ENCODE results near the gene ZNRF3.
"Not testable (repeated sequence)": the region's sequence is repeated elsewhere in the genome, so short reads cannot be mapped to it uniquely, and the experiment has no call there.

ZNRF3 gene

GRCh38 chr22:29073618-29074275 is 190.4 kb downstream of the ZNRF3 start:
- no peak for DNase-seq

DNA sequence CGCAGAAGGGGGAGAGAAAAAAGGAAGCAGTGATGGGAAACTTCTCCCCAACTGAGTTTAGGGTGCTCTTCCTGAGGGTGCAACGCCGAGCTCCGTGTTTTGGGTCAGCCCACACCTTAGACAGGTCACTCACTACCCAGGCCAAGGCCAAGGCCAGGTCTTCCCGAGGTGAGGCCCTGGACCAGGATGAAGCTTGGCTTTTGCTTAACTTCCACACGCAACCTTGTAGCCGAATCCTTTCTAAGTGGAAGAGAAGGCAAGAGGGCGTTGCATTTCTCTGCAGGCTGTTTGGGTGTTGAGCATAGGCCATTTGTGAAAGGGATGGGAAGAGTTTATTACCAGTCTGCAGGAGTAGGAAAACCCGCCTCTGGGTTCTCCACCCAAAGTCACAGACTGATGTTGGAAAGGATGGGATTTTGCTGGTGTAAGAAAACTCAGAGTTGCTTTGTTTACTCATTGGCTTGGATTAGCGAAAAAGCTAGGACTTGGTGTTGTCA is 191.0 kb downstream of the ZNRF3 start:
- no peak for DNase-seq

DNA sequence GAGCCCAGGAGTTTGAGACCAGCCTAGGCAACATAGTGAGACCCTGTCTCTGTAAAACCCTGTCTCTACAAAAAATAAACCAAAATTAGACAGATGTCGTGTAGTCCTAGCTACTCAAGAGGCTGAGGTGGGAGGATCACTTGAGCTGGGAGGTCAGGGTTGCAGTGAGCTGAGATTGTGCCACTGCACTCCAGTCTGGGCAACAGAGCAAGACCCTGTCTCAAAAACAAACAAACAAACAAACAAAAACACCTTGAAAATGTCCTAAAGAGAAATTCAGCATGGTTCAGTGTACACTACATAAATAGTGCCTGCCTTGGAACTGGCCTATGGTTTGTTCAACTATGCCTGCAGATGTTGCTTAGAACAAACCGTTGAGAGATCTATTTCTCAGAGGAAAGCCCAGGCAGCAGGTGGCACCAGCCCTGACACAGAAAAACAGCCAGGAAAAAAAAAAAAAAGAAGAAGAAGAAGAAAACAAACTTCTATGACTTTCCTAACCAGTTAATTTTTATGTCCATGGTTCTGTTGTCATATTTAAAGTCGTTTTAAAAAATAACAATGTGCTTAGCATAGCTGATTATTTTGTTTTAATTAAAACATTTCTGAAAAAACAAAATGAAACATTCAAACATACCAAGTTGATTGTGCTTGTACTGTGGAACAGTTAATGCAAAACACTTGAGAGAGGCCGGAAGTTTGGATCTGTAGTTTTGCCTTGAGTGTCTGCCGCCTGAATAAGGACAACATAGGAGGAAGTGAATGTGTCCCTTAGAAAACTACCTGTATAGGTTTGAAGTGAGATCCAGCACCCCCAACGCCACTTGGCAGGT is 194.9 kb downstream of the ZNRF3 start:
- DNase-seq: no peak

GRCh38 chr22:29078869-29079207 is 195.5 kb downstream of the ZNRF3 start:
- DNase-seq: no peak

GRCh38 chr22:29079218-29079901 is 196.0 kb downstream of the ZNRF3 start:
- no peak for DNase-seq

DNA sequence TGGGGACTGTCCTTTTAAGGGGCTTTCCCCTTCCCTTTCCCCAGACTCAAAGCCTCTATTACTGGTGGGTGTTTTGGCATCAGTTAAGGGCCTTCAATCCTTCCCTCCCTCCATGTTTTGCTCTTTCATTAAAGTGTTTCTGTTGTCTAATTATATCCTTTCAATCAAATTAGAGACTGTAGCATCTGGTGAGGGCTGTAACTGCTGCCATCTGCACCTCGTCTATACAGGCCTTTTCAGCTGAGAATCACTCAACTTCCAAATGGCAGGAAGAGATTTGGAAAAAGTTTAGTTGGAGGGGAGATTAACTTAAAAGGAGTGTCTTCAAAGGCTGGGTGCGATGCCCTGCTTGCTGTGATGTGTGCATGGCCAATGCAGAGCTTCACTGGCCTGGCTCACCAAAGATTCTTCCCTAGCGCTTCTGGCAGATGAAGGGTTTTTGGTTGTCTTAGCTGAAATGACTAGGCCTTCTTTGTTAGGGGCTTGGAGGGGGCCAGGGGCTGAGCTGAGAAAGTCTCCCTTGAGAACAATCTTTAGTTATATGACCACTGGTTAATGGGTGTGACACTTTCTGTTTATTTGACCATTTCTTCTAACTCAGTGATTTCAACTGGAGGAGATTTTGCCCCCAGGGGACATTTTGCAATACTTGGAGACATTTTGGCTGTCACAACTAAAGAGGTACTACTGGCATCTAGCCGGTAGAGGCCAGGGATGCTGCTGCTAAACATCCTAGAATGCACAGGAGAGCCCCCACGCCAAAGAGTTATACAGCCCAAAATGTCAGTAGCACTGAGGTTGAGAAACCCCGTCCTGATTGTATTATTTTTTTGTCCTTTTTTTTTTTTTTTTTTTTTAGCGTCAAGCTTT is 197.0 kb downstream of the ZNRF3 start:
- DNase-seq: no peak

DNA sequence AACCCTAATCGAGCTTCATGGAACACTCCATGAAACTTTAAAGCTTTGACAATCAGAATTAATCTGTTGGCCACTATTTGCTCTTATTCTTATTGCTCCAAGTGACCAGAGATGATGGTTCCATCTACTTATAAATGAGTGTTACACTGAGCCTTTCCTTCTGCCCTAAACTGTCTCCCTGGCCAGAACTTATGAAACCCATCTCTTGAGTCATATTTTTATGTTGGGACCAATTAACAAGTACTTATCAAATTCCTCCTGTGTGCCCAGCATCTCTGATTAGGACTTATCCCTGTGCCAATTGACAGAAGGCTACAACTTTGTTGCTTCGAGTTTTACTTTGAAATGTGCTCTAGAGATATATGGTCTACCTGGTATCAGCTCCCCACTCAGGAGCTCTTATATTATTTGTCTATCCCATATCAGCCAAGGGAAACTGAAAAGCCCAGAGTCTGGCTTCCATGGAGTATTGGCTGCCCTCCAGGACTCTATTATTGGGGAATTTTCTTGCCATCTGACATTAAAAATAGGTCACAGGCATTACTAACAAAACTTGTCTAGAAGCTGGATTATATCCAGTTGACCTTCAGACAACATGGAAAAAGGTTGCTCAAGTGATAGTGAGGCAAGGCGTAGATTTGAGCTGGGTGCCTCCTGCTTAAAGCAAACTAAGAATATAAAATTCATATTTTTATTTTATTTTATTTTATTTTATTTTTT is 198.3 kb downstream of the ZNRF3 start:
- DNase-seq: no peak

GRCh38 chr22:29082826-29083545 is 199.6 kb downstream of the ZNRF3 start:
- no peak for DNase-seq

GRCh38 chr22:29083576-29083932 is 200.2 kb downstream of the ZNRF3 start:
- DNase-seq: not testable (repeated sequence)

DNA sequence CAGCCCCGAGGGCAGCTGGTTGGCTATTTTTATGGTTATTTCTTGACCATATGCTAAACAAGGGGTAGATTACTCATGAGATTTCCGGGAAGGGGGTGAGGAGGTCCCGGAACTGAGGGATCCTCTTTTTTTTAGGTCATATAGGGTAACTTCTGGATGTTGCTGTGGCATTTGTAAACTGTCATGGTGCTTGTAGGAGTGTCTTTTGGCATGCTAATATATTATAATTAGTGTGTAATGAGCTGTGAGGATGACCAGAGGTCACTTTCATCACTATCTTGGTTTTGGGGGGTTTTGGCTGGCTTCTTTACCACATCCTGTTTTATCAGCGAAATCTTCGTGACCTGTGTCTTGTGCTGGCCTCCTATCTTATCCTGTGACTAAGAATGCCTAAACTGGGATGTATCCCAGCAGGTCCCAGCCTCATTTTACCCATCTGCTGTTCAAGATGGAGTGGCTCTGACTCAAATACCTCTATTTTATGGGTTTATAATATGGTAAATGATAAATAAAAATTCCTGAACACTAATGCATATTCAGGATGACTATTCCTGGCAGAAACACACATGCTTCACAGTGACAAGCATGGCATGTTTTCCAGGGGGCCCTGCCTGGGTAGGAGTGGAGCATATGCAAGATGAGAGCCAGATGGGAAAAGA is 200.7 kb downstream of the ZNRF3 start:
- DNase-seq: no peak

GRCh38 chr22:29087012-29087411 is 203.6 kb downstream of the ZNRF3 start:
- DNase-seq: no peak

DNA sequence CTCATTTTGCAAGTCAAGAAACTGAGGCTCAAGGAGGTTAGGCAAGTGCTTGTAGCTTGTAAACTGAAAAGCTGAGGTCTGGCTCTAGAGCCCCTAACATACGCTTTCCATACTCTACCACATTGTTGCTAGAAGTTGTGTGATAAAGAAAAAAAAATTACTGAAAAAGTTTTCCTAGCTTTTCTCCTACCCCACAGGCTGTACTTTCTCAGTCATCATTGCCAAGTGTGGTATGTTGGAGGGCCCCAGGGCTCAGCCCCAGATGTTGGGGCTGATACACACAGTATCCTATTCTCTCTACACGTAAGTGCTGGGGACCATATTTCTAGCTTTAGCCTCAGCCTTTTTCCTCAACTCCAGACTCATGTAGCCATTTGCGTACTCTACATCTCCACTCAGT is 205.4 kb downstream of the ZNRF3 start:
- no peak for DNase-seq

GRCh38 chr22:29089507-29089906 is 206.1 kb downstream of the ZNRF3 start:
- DNase-seq: no peak

DNA sequence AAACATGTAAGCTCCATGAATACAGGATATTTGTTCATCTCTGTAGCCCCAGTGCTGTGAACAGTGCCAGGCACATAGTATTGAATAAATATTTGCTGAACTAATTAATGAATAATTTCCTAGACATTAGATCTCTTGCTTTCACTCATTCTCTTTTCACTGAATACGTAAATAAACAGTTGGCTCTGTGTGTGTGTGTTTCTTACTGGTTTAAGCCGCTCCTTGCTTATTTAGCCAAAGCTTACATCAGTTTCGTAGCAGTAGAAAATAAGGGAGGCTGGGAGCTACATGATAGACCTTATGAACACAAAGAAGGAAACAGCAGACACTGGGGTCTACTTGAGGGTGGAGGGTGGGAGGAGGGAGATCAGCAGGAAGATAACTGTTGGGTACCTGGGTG is 206.7 kb downstream of the ZNRF3 start:
- no peak for DNase-seq

GRCh38 chr22:29092243-29092642 is 208.9 kb downstream of the ZNRF3 start:
- DNase-seq: no peak

- no peak for DNase-seq
Observed at GRCh38 chr22:29093030-29093429, 209.7 kb downstream of the ZNRF3 start.

- DNase-seq: no peak
Observed at GRCh38 chr22:29093501-29094300, 210.3 kb downstream of the ZNRF3 start.

DNA sequence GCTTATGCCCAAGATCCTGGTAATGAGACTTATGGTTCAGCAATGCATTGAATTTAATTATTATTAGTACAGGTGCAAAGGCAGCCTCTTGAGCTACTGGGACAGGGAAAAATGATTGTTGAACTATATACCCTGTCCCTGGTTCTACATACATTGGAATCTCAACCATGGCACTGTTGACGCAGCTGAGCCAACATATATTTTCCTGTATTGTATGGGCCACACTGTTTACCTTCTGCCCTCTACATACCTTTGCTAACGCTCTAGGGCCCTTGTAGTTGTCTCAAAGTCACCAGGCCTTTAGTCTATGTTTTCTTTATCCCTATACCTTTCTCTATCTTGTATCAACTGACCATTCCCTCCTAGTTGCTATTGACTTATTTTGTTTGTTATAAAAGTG is 212.1 kb downstream of the ZNRF3 start:
- DNase-seq: no peak

DNA sequence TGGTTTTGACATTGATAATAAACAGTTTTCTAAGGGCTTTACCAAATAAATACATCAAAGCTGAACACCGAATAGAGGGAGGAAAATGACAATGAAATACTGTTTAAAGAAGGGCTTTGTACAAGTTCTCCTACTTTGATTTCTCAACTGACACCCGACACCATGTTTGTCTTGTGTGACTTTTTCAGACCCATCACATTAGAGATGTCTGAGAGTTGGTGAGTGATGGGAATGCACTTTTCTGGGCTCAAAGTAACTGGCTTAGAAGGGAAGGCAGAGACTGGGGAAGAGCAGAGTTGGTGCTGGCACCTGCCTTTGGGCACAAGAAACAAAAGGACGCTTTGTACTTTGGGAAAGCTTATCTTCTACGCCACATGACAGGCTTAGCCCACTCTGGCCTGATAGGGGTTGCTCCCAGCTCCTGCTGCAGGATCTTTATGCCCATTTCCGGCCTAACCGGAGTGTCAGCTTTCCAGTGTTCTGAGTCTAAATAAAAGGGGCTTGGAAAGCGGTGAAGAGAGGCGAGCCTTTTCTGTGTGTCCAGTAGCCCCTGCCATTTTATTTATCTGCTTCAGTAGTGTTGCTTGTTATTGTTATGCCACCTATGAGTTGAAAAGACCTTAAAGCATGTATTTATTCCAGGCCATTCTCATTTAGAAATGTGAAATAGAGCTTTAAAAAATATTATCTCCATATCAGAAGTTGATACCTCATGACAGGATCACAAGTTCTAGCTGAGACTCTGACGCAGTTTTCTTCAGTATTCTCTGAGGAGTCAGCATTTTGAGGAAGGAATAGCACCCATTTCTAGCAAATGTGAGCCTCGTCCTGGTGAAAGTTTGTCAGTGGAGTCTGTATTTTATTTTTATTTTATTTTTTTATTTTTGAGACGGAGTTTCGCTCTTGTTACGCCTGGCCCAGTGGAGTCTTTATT is 213.6 kb downstream of the ZNRF3 start:
- DNase-seq: no peak
